NCI-H2107 treated with DMSO at 0.1 percent for 48 hours (cell line): ENCODE results near the gene ZNF414.
A peak's percentile ranks its signal among the peaks of the same experiment; 100 is the strongest.
"Not testable (repeated sequence)": the region's sequence is repeated elsewhere in the genome, so short reads cannot be mapped to it uniquely, and the experiment has no call there.

Experiments used
- DNase-seq: peaks from one replicate; lab custom pipeline; 2025; ENCODE audit not compliant: unreplicated experiment; lab: John Stamatoyannopoulos, UW

The ZNF414 gene

GRCh38 chr19:8518536-8518935 is 4.6 kb upstream of the ZNF414 start:
- DNase-seq = no peak

- no peak for DNase-seq
These were observed 3.8 kb upstream of the ZNF414 start for GRCh38 chr19:8517551-8518442.

- no peak for DNase-seq
These were observed 1.4 kb upstream of the ZNF414 start for GRCh38 chr19:8515317-8515716.

GRCh38 chr19:8514505-8515009 is 590 bp upstream of the ZNF414 start:
- not testable (repeated sequence) for DNase-seq

GRCh38 chr19:8513036-8513686 is 806 bp downstream of the ZNF414 start:
- DNase-seq = no peak

- DNase-seq = no peak
These were observed 1.6 kb downstream of the ZNF414 start for GRCh38 chr19:8512115-8512967.

- DNase-seq = no peak
These were observed 2.3 kb downstream of the ZNF414 start for GRCh38 chr19:8511573-8512101.

GRCh38 chr19:8510589-8511115 is 3.3 kb downstream of the ZNF414 start:
- no peak for DNase-seq

GRCh38 chr19:8506402-8506957 is 7.5 kb downstream of the ZNF414 start:
- no peak for DNase-seq

GRCh38 chr19:8505680-8506401 is 8.1 kb downstream of the ZNF414 start:
- peak; percentile 19 for DNase-seq

GRCh38 chr19:8504919-8505318 is 9.0 kb downstream of the ZNF414 start:
- no peak for DNase-seq

GRCh38 chr19:8504171-8504570 is 9.8 kb downstream of the ZNF414 start:
- DNase-seq = no peak

- DNase-seq = no peak
These were observed 10.5 kb downstream of the ZNF414 start for GRCh38 chr19:8503510-8503909.

GRCh38 chr19:8501981-8502380 is 12.0 kb downstream of the ZNF414 start:
- DNase-seq = no peak

GRCh38 chr19:8501516-8501915 is 12.5 kb downstream of the ZNF414 start:
- no peak for DNase-seq

- no peak for DNase-seq
These were observed 13.8 kb downstream of the ZNF414 start for GRCh38 chr19:8500158-8500557.

- no peak for DNase-seq
These were observed 14.7 kb downstream of the ZNF414 start for GRCh38 chr19:8499048-8499833.

- DNase-seq = no peak
These were observed 15.7 kb downstream of the ZNF414 start for GRCh38 chr19:8498295-8498694.

GRCh38 chr19:8494158-8494557 is 19.8 kb downstream of the ZNF414 start:
- no peak for DNase-seq
